Stimulated activated CD4-positive, alpha-beta T cell treated with anti-CD3 and anti-CD28 coated beads, Interleukin-4, amount 100 ng/mL, for 1 hour (primary cell): ENCODE data around the gene AIFM2.
"Not testable (repeated sequence)": the region's sequence is repeated elsewhere in the genome, so short reads cannot be mapped to it uniquely, and the experiment has no call there.

Source experiments
- DNase-seq: peaks from one replicate; pipeline ENCODE4 v3.0.0-alpha.2; 2020

The AIFM2 gene

GRCh38 chr10:70090013-70090412 lies 42.6 kb downstream of the AIFM2 start:
- DNase-seq, result no peak

GRCh38 chr10:70088308-70088698 lies 44.3 kb downstream of the AIFM2 start:
- no peak for DNase-seq

- DNase-seq, result no peak
Measured at GRCh38 chr10:70087616-70088307, 44.9 kb downstream of the AIFM2 start.

- no peak for DNase-seq
Measured at GRCh38 chr10:70085975-70086613, 46.5 kb downstream of the AIFM2 start.

- DNase-seq, result no peak
Measured at GRCh38 chr10:70084189-70084588, 48.4 kb downstream of the AIFM2 start.

GRCh38 chr10:70080789-70081188 lies 51.8 kb downstream of the AIFM2 start:
- DNase-seq, result not testable (repeated sequence)

- no peak for DNase-seq
Measured at GRCh38 chr10:70078937-70079336, 53.7 kb downstream of the AIFM2 start.

- DNase-seq, result no peak
Measured at GRCh38 chr10:70078329-70078728, 54.3 kb downstream of the AIFM2 start.

- DNase-seq, result no peak
Measured at GRCh38 chr10:70074971-70075370, 57.7 kb downstream of the AIFM2 start.

- DNase-seq, result no peak
Measured at GRCh38 chr10:70074165-70074564, 58.5 kb downstream of the AIFM2 start.

GRCh38 chr10:70070834-70071233 lies 61.8 kb downstream of the AIFM2 start:
- DNase-seq, result no peak

- no peak for DNase-seq
Measured at GRCh38 chr10:70069346-70069745, 63.3 kb downstream of the AIFM2 start.

- DNase-seq, result no peak
Measured at GRCh38 chr10:70068925-70069324, 63.7 kb downstream of the AIFM2 start.

- DNase-seq, result no peak
Measured at GRCh38 chr10:70067586-70067985, 65.0 kb downstream of the AIFM2 start.

GRCh38 chr10:70066190-70066589 lies 66.4 kb downstream of the AIFM2 start:
- no peak for DNase-seq

- DNase-seq, result no peak
Measured at GRCh38 chr10:70064486-70064885, 68.1 kb downstream of the AIFM2 start.

GRCh38 chr10:70063418-70064098 lies 69.1 kb downstream of the AIFM2 start:
- DNase-seq, result no peak
